A549 (cell line): ENCODE measurements around the gene ADCY10. TPM values are rescaled to one million over a fixed set of nuclear protein-coding genes. Genes with fewer than 3 reads are reported as not detected.

Experiments
- ATAC-seq, 2 experiments: fragments of 200-7000 bp in 1 of 2; fragments of >200 bp in 1 of 2; cut with Nextera tagmentation in 1 of 2; cut with Tn5 transposase in 1 of 2; 3 replicates each; pipeline versions ENCODE4 v1.8.0 to v1.9.1; 2018 to 2020; ENCODE audit warnings: mild to moderate bottlenecking in 1 of 2, moderate library complexity in 1 of 2
- CTCF ChIA-PET: fragments of 300-600 bp; sonication (Branson Sonifier 250); formaldehyde crosslinking; extraction: SDS; loops from one replicate; lab custom pipeline; 2021; ENCODE audit warnings: antibody characterized with exemption, inconsistent platforms; lab: Yijun Ruan, JAX
- POLR2A ChIA-PET: fragments of 350-600 bp; formaldehyde crosslinking; extraction: SDS; loops from one replicate; lab custom pipeline; 2021; ENCODE audit warnings: antibody characterized with exemption, inconsistent platforms; lab: Yijun Ruan, JAX
- DNase-seq, 2 experiments: peaks; one replicate each; pipeline versions ENCODE4 v3.0.0 to v3.0.0-alpha.2; 2011 to 2016; ENCODE audit warnings: low read depth in 1 of 2, low spot score in 1 of 2
- FAIRE-seq: peaks from 2 replicates; lab custom pipeline; 2011; peaks lifted over from hg19 to GRCh38; lab: Jason Lieb, UNC
- H3K27ac ChIP-seq, 2 experiments: fragments of >200 bp; sonication (Bioruptor Twin); formaldehyde crosslinking; 3 replicates each; pipeline ENCODE4 v1.5.1; 2016 to 2017
- H3K4me1 ChIP-seq: fragments of >200 bp; sonication (Bioruptor Twin); formaldehyde crosslinking; 3 replicates; pipeline ENCODE4 v1.6.1; 2016
- H3K4me2 ChIP-seq: fragments of >200 bp; sonication (Bioruptor Twin); formaldehyde crosslinking; 3 replicates; pipeline ENCODE4 v1.6.1; 2016
- H3K4me3 ChIP-seq: fragments of >200 bp; sonication (Bioruptor Twin); formaldehyde crosslinking; 3 replicates; pipeline ENCODE4 v1.5.1; 2016
- H3K9me3 ChIP-seq: fragments of >200 bp; sonication (Bioruptor Twin); formaldehyde crosslinking; 3 replicates; pipeline ENCODE4 v1.6.1; 2016
- ATOH8 ChIP-seq: fragments of 250-450 bp; sonication (Bioruptor Pico); IDR thresholded peaks from 2 replicates; pipeline ENCODE4 v1.5.0; 2020; ENCODE audit warnings: low read depth, mild to moderate bottlenecking, moderate library complexity
- CBX8 ChIP-seq: fragments of 200-600 bp; sonication (generic); IDR thresholded peaks from 2 replicates; pipeline ENCODE4 v1.6.1; 2016
- E2F6 ChIP-seq: IDR thresholded peaks from 2 replicates; pipeline ENCODE4 v1.6.1; 2012; ENCODE audit warnings: low read depth, borderline replicate concordance
- FOSL2 ChIP-seq, 2 experiments: fragments of 450-650 bp in 1 of 2; fragments of >200 bp in 1 of 2; sonication (Bioruptor Twin) in 1 of 2; formaldehyde crosslinking; IDR thresholded peaks; 2 replicates each; pipeline versions ENCODE4 v1.5.0 to v1.6.1; 2016 to 2020; ENCODE audit warnings: mild to moderate bottlenecking in 1 of 2, moderate library complexity in 1 of 2
- FOXS1 ChIP-seq: fragments of 250-450 bp; sonication (Bioruptor Pico); IDR thresholded peaks from 2 replicates; pipeline ENCODE4 v1.5.0; 2020; ENCODE audit warnings: mild to moderate bottlenecking, moderate library complexity
- GATA3 ChIP-seq: IDR thresholded peaks from 2 replicates; pipeline ENCODE4 v1.6.1; 2012; ENCODE audit warnings: borderline replicate concordance
- HDAC2 ChIP-seq: fragments of 200-600 bp; sonication (generic); IDR thresholded peaks from 2 replicates; pipeline ENCODE4 v1.6.1; 2016
- HMGXB4 ChIP-seq: fragments of 250-450 bp; sonication (Bioruptor Pico); IDR thresholded peaks from 2 replicates; pipeline ENCODE4 v1.5.0; 2021; ENCODE audit warnings: mild to moderate bottlenecking, moderate library complexity, borderline replicate concordance
- HOXB13 ChIP-seq: fragments of 250-450 bp; sonication (Bioruptor Pico); IDR thresholded peaks from 2 replicates; pipeline ENCODE4 v1.5.0; 2020; ENCODE audit warnings: low read depth, mild to moderate bottlenecking, moderate library complexity
- HOXB5 ChIP-seq: fragments of 250-450 bp; sonication (Bioruptor Pico); IDR thresholded peaks from 2 replicates; pipeline ENCODE4 v1.5.0; 2020; ENCODE audit warnings: mild to moderate bottlenecking, moderate library complexity
- JUN ChIP-seq, 2 experiments: fragments of >200 bp; sonication (Bioruptor Twin); formaldehyde crosslinking; IDR thresholded peaks; 2 replicates in 1 of 2; 3 replicates in 1 of 2; pipeline ENCODE4 v1.6.1; 2016 to 2017
- KDM1A ChIP-seq: fragments of 200-600 bp; sonication (generic); IDR thresholded peaks from 2 replicates; pipeline ENCODE4 v1.6.1; 2016; ENCODE audit warnings: low read depth, mild to moderate bottlenecking
- MAFK ChIP-seq: fragments of 450-650 bp; IDR thresholded peaks from 2 replicates; pipeline ENCODE4 v1.6.1; 2014; ENCODE audit not compliant: partially characterized antibody
- MAX ChIP-seq: IDR thresholded peaks from 2 replicates; pipeline ENCODE4 v1.6.1; 2012
- MYC ChIP-seq: IDR thresholded peaks from 2 replicates; pipeline ENCODE4 v1.6.1; 2012; ENCODE audit warnings: mild to moderate bottlenecking, inconsistent platforms, low read length, improper control_type of control experiment, borderline replicate concordance
- PBX3 ChIP-seq: IDR thresholded peaks from 2 replicates; pipeline ENCODE4 v1.6.1; 2012
- PHF8 ChIP-seq: fragments of 200-600 bp; sonication (generic); IDR thresholded peaks from 2 replicates; pipeline ENCODE4 v1.6.1; 2016; ENCODE audit warnings: low read depth, mild to moderate bottlenecking, antibody characterized with exemption, moderate library complexity, borderline replicate concordance
- RAD21 ChIP-seq, 2 experiments: fragments of >200 bp in 1 of 2; sonication (Bioruptor Twin) in 1 of 2; formaldehyde crosslinking in 1 of 2; IDR thresholded peaks in 1 of 2; conservative IDR thresholded peaks in 1 of 2; 2 replicates in 1 of 2; 3 replicates in 1 of 2; pipeline ENCODE4 v1.6.1; 2012 to 2018; ENCODE audit warnings: inconsistent platforms in 1 of 2
- RFX5 ChIP-seq: fragments of 450-650 bp; IDR thresholded peaks from 2 replicates; pipeline ENCODE4 v1.7.1; 2014; ENCODE audit warnings: antibody characterized with exemption, mild to moderate bottlenecking, moderate library complexity
- RNF2 ChIP-seq: fragments of 200-600 bp; sonication (generic); IDR thresholded peaks from 2 replicates; pipeline ENCODE4 v1.6.1; 2016; ENCODE audit warnings: low read depth, mild to moderate bottlenecking, antibody characterized with exemption, moderate library complexity, borderline replicate concordance
- ZFP36 ChIP-seq: fragments of 450-650 bp; IDR thresholded peaks from 2 replicates; pipeline ENCODE4 v1.6.1; 2014; ENCODE audit warnings: borderline replicate concordance; ENCODE audit not compliant: partially characterized antibody
- WGBS: methylation state at CpG from one replicate; pipeline ENCODE4 v1.1.6; 2017; ENCODE audit errors: missing lambda C conversion rate; 5-methylcytosine and 5-hydroxymethylcytosine counted together
- polyA plus RNA-seq, 4 experiments: library from polyadenylated mRNA; depleted of rRNA in 3 of 4; stranded (reverse); fragments of >200 nt; fragmentation: RNase III in 1 of 4; extraction: RNeasy Plus Mini Kit Qiagen cat#74134 plus additional on column Dnase treatment in 1 of 4; gene quantifications; 2 replicates in 3 of 4; 3 replicates in 1 of 4; pipeline ENCODE4 v1.2.3, GENCODE V29; 2011 to 2017

The ADCY10 gene
- polyA plus RNA-seq, 2 of the 4 experiments (the other 2 are of a cell fraction): 0.03 to 0.18 TPM

- WGBS: 98% methylated on average over 6 of the region's 6 CpGs
- FAIRE-seq (no peak), ATAC-seq (no peak), DNase-seq (no peak)
- no peaks in the 10 kb centered on the region for H3K9me3 ChIP-seq
- peak overlapping the region; percentile 37 for H3K4me2 ChIP-seq
- no peak overlapping the region for H3K4me3 ChIP-seq
- POLR2A ChIA-PET: no interaction called here
- H3K4me1 ChIP-seq: peaks cover 24% of the 10 kb centered on the region
- TF ChIP-seq FOXS1 (CRISPR knock-in tag) (no peak), HOXB5 (CRISPR knock-in tag) (no peak), MAFK (no peak), RFX5 (no peak), JUN (IDR thresholded peaks at IDR 0.05) (no peak), GATA3 (no peak), KDM1A (no peak), E2F6 (no peak), ATOH8 (no peak), MYC (no peak), ZFP36 (no peak), HOXB13 (CRISPR knock-in tag) (no peak), HMGXB4 (CRISPR knock-in tag) (no peak), CBX8 (no peak), RNF2 (no peak)
- CTCF ChIA-PET: interaction anchor here (1.1 kb wide), 1 partner anchor 133 kb away, joined by 3 read pairs; no protein-coding TSS in a partner anchor
- H3K27ac ChIP-seq: peak overlapping the region; percentile 9 to 87; a peak in 2 of 6 replicates
Observed at GRCh38 chr1:167821356-167821685, 92.6 kb downstream of the ADCY10 start.

GRCh38 chr1:167820684-167821355 lies 93.1 kb downstream of the ADCY10 start:
- H3K4me2 ChIP-seq: peak overlapping the region; percentile 71
- no peak for DNase-seq
- peak in 1 of 2 experiments; percentile 31; a peak in 2 of 6 replicates for ATAC-seq
- H3K9me3 ChIP-seq: peaks cover 3% of the 10 kb centered on the region; the same call in 1 of the 3 replicates
- ChIA-PET POLR2A (interaction anchor here (1.2 to 1.3 kb wide), 4 partner anchors 9 to 117 kb away, joined by 4 to 5 read pairs (median 5); partner anchors contain the start of gene MPC2), CTCF (interaction anchor here (1.1 kb wide), 1 partner anchor 133 kb away, joined by 3 read pairs; no protein-coding TSS in a partner anchor)
- peak overlapping the region; percentile 7; the same call in 2 of the 3 replicates for H3K4me3 ChIP-seq
- peaks cover 24% of the 10 kb centered on the region for H3K4me1 ChIP-seq
- peak overlapping the region; percentile 77 to 87 for H3K27ac ChIP-seq
- WGBS: 86% methylated on average over 12 of the region's 12 CpGs
- TF ChIP-seq PBX3 (no peak), PHF8 (no peak), GATA3 (no peak), FOSL2 (IDR thresholded peaks at IDR 0.05) (no peak), FOSL2 (CRISPR knock-in tag; IDR thresholded peaks at IDR 0.05) (no peak), HDAC2 (no peak), MAX (no peak), RNF2 (no peak), RAD21 (conservative IDR thresholded peaks at IDR 0.05 in 1 of 2, IDR thresholded peaks at IDR 0.05 in 1 of 2) (no peak), HOXB5 (CRISPR knock-in tag) (no peak)
- FAIRE-seq: no peak
